Adipocyte (in vitro differentiated cells): ENCODE results near the gene ZFYVE28.

Experiments
- DNase-seq: peaks from one replicate; pipeline ENCODE4 v3.0.0-alpha.2; 2015; ENCODE audit warnings: low read depth
- H3K27me3 ChIP-seq: replicated peaks from 2 replicates; pipeline ENCODE4 v1.7.0; 2013; ENCODE audit warnings: mild to moderate bottlenecking, low read length, moderate library complexity; ENCODE audit not compliant: control insufficient read depth, insufficient read depth
- H3K36me3 ChIP-seq: 2 replicates; pipeline ENCODE4 v1.7.0; 2013; ENCODE audit warnings: low read length, mild to moderate bottlenecking, moderate library complexity; ENCODE audit not compliant: control insufficient read depth, insufficient read depth, severe bottlenecking
- H3K4me1 ChIP-seq: 2 replicates; pipeline ENCODE4 v1.7.0; 2013; ENCODE audit warnings: mild to moderate bottlenecking, low read length, moderate library complexity; ENCODE audit not compliant: control insufficient read depth, insufficient read depth
- H3K4me3 ChIP-seq: 2 replicates; pipeline ENCODE4 v1.7.0; 2013; ENCODE audit warnings: mild to moderate bottlenecking, low read length, moderate library complexity
- H3K9ac ChIP-seq: 2 replicates; pipeline ENCODE4 v1.7.0; 2013; ENCODE audit warnings: mild to moderate bottlenecking, low read length, moderate library complexity
- H3K9me3 ChIP-seq: 2 replicates; pipeline ENCODE4 v1.7.0; 2013; ENCODE audit warnings: mild to moderate bottlenecking, low read length, moderate library complexity; ENCODE audit not compliant: control insufficient read depth

ZFYVE28 gene

DNA sequence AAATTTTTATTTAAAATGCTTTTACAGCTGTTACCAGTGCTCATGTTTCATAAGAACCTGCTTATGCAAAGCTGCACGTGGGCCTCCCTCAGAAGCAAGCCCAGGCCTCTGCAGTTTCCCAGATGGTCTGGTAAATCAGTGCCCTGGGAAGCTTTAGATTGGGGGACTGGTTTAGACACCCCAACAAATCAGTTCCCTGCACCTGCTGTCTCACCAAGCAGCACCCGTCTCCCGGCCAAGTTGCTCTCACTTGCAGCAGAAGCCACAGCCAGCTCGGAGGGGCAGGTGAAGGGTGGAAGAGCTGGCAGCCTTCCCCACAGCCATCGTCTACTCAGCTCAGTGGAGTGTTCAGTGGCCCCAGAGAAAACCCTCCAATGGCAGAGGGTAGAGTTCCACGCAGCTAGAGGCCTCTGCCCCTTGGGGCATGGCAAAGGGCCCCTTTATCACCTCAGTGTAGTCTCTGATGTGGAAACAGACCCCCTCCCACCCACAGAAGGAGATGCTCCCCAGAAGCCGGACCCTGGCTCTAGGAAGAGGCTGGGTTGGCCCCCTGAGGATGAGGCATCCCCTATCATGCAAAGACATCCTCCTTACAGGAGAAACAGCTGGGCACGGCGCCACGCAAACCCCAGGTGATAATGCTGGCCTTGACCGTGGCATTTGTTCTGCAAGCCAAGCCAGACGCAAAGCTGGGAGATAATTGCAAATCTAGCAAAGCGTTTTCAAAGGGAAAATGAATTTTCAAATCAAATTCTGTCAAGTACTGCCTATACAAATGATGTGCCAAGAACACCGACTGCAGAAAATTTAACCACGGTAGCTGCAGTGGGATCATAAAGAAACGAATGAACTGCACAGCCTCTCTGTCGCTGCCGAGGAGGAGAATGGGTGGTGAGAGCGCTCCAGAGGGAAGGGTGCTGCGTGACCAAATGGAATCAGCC is 51.9 kb downstream of the ZFYVE28 start:
- no peak overlapping the region for H3K9ac ChIP-seq

DNA sequence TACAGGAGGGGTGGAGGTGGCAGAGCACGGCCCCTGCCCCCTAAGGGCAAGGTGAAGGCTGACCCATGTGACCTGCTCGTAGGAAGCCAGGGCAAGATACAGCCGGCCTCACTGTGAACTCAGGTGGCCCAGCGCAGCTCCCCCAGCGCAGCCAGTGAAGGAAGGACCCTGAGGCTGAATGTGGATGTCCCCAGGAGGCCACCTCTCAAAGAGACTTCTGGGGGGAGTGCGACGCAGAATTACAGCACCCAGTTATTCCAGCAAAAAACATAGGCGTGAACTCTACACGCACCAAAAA is 52.6 kb downstream of the ZFYVE28 start:
- Histone ChIP-seq H3K4me1 (peaks cover 22% of the 10 kb centered on the region), H3K36me3 (no peaks in the 10 kb centered on the region), H3K4me3 (no peak overlapping the region), H3K9me3 (peaks cover 7% of the 10 kb centered on the region), H3K9ac (no peak overlapping the region), H3K27me3 (no peaks in the 10 kb centered on the region)
- DNase-seq = no peak

More for the DNA sequence above, 51.9 kb downstream of the ZFYVE28 start:
- Histone ChIP-seq H3K4me3 (no peak overlapping the region), H3K4me1 (peaks cover 22% of the 10 kb centered on the region), H3K9me3 (peaks cover 7% of the 10 kb centered on the region), H3K36me3 (no peaks in the 10 kb centered on the region), H3K27me3 (no peaks in the 10 kb centered on the region)
- peak; percentile 17 for DNase-seq

DNA sequence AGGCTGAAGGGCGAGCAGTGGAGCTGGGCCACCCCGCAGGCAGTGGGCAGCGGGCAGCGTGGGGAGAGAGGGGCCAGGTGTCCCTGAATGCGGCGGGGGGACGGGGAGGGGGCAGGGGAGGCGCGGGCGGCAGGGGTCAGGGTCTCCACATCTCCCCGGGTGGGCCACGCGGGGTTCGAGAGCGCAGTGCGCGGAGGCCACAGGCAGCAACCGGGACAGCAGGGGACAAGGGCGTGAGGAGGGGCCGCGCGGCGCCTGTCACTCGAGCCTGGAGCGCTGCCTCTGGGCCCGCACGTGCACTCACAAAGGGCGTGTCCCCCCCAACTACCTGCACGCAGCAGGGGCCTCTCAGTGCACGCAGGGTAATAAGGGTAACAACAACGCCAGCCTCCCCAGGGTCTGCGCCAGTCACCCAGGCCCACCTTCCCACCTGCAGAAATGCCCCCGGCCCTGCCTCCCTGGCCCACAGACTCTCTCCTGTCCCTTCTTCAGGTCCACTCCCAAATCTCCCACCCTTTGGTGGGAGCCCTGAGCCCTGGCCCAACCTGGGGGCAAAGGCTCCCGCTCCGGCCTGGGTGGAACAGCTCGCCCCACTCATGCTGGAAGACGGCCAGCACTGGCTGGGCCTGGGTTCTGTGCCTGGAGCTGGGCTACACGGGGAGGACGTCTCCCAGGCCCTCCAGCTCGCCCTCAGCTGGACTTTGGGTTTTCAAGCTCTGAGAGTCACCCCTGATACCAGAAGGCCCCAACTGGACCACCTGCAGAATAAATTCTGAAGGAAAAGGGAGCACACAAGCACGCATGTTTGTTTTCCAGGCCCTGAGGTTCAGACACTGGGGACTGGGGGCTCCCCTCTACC is 53.2 kb downstream of the ZFYVE28 start:
- no peaks in the 10 kb centered on the region for H3K36me3 ChIP-seq
- peak overlapping the region; percentile 88 for H3K4me3 ChIP-seq
- peak overlapping the region; percentile 89 for H3K9ac ChIP-seq
- no peak for DNase-seq
- H3K4me1 ChIP-seq = peaks cover 22% of the 10 kb centered on the region
- peaks cover 7% of the 10 kb centered on the region for H3K9me3 ChIP-seq
- no peaks in the 10 kb centered on the region for H3K27me3 ChIP-seq

DNA sequence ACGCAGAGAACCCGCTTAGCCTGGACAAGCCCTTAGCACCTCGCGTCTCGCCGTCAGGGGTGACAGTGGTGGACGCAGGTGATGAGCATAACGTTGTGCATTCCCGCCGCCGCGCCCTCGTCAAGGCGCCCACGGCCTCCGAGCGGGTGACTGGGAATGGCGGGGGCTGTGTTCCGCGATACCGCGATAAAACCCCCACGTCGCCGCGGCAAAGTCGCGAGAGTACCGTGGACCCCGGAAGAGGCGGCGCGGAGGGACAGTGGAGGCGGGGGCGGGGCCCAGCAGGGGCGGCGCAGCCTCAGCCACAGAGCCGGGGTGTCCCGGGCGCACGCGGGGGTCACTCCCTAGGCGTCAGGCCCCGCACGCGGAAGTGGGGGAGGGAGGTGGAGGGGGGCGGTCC is 53.8 kb downstream of the ZFYVE28 start:
- Histone ChIP-seq H3K9me3 (peaks cover 7% of the 10 kb centered on the region), H3K36me3 (no peaks in the 10 kb centered on the region), H3K9ac (peak overlapping the region; percentile 89), H3K4me1 (peaks cover 22% of the 10 kb centered on the region), H3K27me3 (no peaks in the 10 kb centered on the region), H3K4me3 (peak overlapping the region; percentile 88)
- DNase-seq = no peak

DNA sequence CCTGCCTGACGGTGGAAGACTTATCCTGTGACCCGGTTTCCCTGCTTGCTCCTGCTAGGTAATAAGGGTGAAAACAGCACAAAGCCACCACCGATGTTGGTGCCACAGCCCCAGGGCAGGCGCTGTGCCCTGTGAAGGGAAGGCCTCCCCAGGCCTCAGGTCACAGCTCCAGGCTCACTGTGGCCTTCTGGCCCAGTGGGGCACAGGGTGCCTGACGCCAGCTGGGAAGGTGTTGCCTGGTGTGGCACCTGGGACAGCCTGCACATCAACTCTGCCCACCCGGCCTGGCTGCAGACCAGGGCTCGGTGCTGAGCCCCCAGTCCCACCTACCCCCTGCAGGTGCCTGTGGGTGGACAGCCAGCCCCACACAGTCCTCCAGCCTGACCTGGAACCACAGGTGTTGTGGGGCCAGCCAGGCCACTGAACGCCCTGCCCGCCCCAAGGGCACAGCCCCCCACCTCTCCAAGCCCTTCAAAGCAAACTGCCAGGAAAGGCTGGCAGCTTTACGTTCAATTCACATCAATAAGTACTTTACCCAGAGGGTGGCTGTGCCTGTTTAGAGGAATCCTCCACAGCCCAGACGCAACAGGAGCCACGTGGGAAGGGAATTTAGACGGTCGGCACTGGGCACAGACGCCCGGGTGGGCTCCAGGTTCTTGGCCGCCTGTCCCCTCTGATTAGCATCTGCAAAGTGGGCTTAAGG is 54.3 kb downstream of the ZFYVE28 start:
- Histone ChIP-seq H3K4me1 (peaks cover 22% of the 10 kb centered on the region), H3K9me3 (peaks cover 7% of the 10 kb centered on the region), H3K9ac (peak overlapping the region; percentile 89), H3K36me3 (no peaks in the 10 kb centered on the region), H3K4me3 (peak overlapping the region; percentile 88), H3K27me3 (no peaks in the 10 kb centered on the region)
- no peak for DNase-seq

DNA sequence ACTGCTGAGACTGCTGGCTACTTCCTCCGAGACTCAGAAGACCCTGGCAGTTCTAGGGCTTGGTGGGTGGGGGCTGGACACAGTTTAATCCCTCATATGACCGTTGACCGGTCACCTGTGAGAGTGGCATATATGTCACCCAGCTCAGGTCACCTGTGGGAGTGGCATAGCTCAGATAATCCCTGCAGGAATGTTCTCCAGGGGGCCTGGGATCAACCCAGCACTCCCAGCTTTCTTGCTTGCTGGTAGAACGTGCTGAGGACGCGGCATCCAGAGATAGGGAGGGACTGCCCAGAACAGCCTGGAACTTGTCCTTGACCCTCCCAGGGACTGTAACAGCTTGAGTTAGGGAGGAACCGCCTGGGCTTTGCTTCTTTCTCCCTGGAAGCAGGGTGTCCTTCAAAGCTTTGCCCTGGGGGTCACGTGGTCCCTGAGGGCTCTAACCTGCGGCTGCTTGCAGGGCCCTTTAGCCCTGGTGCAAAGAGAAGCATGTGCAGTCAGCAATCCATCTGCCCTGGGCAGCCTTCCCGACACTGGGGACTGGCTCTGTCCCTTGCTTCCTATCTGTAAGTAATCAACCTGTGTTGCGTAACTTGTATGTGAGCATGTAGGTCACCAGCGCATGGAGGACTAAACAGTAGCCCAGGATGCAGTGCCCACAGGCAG is 55.3 kb downstream of the ZFYVE28 start:
- DNase-seq = peak; percentile 38
- no peaks in the 10 kb centered on the region for H3K27me3 ChIP-seq
- H3K4me3 ChIP-seq = no peak overlapping the region
- H3K9me3 ChIP-seq = no peaks in the 10 kb centered on the region
- no peak overlapping the region for H3K9ac ChIP-seq
- peaks cover 22% of the 10 kb centered on the region for H3K4me1 ChIP-seq
- no peaks in the 10 kb centered on the region for H3K36me3 ChIP-seq

DNA sequence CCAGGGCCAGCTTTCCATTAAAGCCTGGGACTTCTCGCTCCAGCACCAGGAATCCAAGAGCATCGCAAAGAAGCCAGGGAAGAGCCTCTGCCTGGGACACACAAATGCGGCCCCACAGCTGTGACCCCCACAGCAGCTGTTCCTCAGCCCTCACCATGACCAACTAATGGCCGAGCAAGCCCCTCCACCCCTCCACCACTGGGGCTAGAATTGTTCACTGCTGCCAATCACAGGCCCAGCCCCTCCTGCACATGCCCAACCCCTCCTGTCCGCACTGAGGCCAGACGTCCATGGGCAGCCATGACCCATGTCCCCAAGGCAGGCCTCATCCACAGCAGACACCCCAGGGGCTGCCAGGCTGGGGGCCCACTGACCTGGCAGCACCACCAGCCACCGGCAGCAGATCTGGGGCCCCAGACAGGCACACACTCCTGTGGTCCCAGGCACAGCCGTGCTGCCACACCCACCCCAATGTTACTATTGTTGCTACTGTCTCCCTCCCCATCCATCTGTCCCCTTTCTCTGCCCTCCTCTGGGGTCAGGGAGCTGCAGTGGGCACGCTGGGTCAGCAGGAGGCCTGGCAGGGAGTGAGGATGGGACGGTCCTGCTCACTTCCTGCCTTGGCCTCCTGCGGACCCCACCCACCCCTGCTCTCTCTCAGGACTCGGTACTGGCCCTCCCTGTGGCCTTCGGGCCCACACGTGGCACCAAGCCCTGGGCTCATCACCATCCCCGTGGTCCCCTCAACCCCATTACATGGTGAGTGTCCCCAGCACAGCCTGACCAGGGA is 56.0 kb downstream of the ZFYVE28 start:
- no peak overlapping the region for H3K4me3 ChIP-seq
- no peaks in the 10 kb centered on the region for H3K27me3 ChIP-seq
- H3K4me1 ChIP-seq = peaks cover 22% of the 10 kb centered on the region
- DNase-seq = no peak
- H3K9ac ChIP-seq = no peak overlapping the region
- no peaks in the 10 kb centered on the region for H3K36me3 ChIP-seq
- no peaks in the 10 kb centered on the region for H3K9me3 ChIP-seq

DNA sequence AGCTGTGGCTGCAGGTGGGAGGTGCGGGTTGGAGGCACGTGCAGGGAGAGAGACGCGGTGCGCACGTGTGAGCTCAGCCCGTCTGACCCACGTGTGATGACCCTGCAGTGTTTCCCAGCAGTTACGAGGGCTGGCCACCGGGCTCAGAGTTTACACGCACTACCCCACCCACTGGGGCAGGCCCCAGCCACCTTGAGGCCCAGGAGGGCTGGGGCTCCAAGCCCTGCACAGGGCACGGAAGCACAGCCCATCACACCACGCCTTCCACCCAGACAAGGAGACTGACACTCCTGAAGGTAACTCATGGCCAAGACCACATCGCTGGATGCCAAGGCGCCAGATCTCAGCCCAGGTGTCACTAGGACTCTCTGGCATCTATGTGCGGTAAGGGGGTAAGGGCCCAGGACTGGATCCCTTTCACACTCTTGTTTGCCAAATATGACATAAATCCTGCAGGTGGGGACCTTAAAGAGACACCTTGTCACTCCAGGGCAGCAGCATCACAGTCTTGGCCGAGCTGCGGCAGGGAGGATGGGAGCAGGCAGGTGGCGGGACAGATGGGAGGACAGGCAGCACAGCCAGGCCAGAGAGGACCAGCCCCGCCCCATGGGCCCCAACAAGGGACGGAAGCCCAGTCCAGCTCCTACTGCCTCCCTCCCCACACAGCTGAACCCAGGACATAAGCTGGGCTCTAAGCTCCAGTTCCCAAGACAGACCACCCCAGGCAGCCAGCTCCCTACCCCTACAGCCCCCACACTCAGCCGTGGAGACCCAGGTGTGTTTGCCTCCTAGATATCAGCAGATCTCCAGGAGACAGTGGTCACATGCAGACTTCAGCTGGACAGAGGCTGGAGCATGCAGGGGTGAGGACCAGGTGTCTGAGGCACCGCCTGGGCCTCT is 56.8 kb downstream of the ZFYVE28 start:
- peaks cover 22% of the 10 kb centered on the region for H3K4me1 ChIP-seq
- H3K9me3 ChIP-seq = no peaks in the 10 kb centered on the region
- no peak overlapping the region for H3K9ac ChIP-seq
- no peaks in the 10 kb centered on the region for H3K36me3 ChIP-seq
- no peak for DNase-seq
- H3K4me3 ChIP-seq = no peak overlapping the region
- no peaks in the 10 kb centered on the region for H3K27me3 ChIP-seq

DNA sequence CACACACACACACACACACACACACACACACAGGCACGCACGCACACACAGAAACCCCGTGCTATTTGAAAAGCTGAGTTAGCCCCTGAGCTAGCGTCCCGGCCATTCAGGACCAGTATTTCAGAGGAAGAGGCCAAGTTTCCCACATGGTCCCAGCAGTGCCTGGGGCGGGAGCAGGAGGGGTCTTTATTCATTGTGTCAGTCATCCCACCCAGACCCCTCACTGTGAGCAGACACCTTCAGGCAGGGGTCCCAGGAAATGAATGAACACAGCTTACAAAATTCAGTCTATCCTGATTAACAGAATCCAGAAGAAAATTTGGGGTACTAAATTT is 58.1 kb downstream of the ZFYVE28 start:
- H3K4me1 ChIP-seq = peaks cover 18% of the 10 kb centered on the region
- H3K4me3 ChIP-seq = no peak overlapping the region
- no peaks in the 10 kb centered on the region for H3K36me3 ChIP-seq
- H3K9ac ChIP-seq = no peak overlapping the region
- no peak for DNase-seq
- no peaks in the 10 kb centered on the region for H3K9me3 ChIP-seq
- H3K27me3 ChIP-seq = no peaks in the 10 kb centered on the region
